RWPE1 (cell line): Measurements from ENCODE around the gene RHOT2.
A peak's percentile ranks its signal among the peaks of the same experiment; 100 is the strongest.

ENCODE experiments used
- CTCF ChIA-PET: fragments of 350-600 bp; sonication (Branson Sonifier 250); formaldehyde crosslinking; extraction: SDS; loops from one replicate; lab custom pipeline; 2021; lab: Yijun Ruan, JAX
- POLR2A ChIA-PET: fragments of 400-600 bp; formaldehyde crosslinking; extraction: SDS; loops from one replicate; lab custom pipeline; 2020; ENCODE audit warnings: antibody characterized with exemption; ENCODE audit not compliant: low non-redundant PET; lab: Yijun Ruan, JAX
- DNase-seq: peaks from one replicate; pipeline ENCODE4 v3.0.0; 2012; ENCODE audit warnings: low spot score
- H3K27ac ChIP-seq: fragments of 450-650 bp; 2 replicates; pipeline ENCODE4 v1.5.1; 2017
- CTCF ChIP-seq: fragments of 450-650 bp; conservative IDR thresholded peaks from 2 replicates; pipeline ENCODE4 v1.5.1; 2017; ENCODE audit warnings: low read depth, mild to moderate bottlenecking

The RHOT2 gene

GRCh38 chr16:632486-633335 is 35.2 kb upstream of the RHOT2 start:
- POLR2A ChIA-PET: no interaction called here
- no peak for TF ChIP-seq CTCF
- H3K27ac ChIP-seq: 0 out of 2 replicates have a peak overlapping the region, but pooled peaks have one; percentile 9
- no peak for DNase-seq
- CTCF ChIA-PET: no interaction called here

GRCh38 chr16:633336-634050 is 34.4 kb upstream of the RHOT2 start:
- DNase-seq: no peak
- TF ChIP-seq CTCF: no peak
- ChIA-PET POLR2A (no interaction called here), CTCF (no interaction called here)
- peak overlapping the region; percentile 93; the same call in 1 of the 2 replicates for H3K27ac ChIP-seq

GRCh38 chr16:634051-634670 is 33.8 kb upstream of the RHOT2 start:
- CTCF ChIA-PET: no interaction called here
- POLR2A ChIA-PET: no interaction called here
- TF ChIP-seq CTCF: no peak
- DNase-seq: no peak
- peak overlapping the region; percentile 93 for H3K27ac ChIP-seq

- ChIA-PET CTCF (no interaction called here), POLR2A (no interaction called here)
- no peak for DNase-seq
- TF ChIP-seq CTCF: no peak
- peak overlapping the region; percentile 93 for H3K27ac ChIP-seq
These were observed 32.9 kb upstream of the RHOT2 start for GRCh38 chr16:634996-635395.

GRCh38 chr16:635573-636205 is 32.2 kb upstream of the RHOT2 start:
- H3K27ac ChIP-seq: peak overlapping the region; percentile 93
- no peak for DNase-seq
- TF ChIP-seq CTCF: no peak
- ChIA-PET POLR2A (interaction anchor here (1.0 kb wide), 2 partner anchors 14 to 43 kb away, joined by 4 read pairs; partner anchors contain the start of gene WDR90), CTCF (interaction anchor here (2.2 kb wide), 1 partner anchor 43 kb away, joined by 11 read pairs; no protein-coding TSS in a partner anchor)
